Activated CD8-positive, alpha-beta memory T cell treated with anti-CD3 and anti-CD28 coated beads, Interleukin-2, amount 50 U/mL, for 1 hour (primary cell): ENCODE measurements around the gene NDUFA12.

Experiments used
- DNase-seq: peaks from one replicate; pipeline ENCODE4 v3.0.0-alpha.2; 2020; ENCODE audit errors: extremely low read depth

NDUFA12 gene

GRCh38 chr12:94980577-94980976 lies 22.9 kb downstream of the NDUFA12 start:
- DNase-seq = no peak

GRCh38 chr12:94979941-94980340 lies 23.6 kb downstream of the NDUFA12 start:
- no peak for DNase-seq

- no peak for DNase-seq
Measured at GRCh38 chr12:94977766-94978468, 25.6 kb downstream of the NDUFA12 start.

GRCh38 chr12:94973221-94973620 lies 30.3 kb downstream of the NDUFA12 start:
- DNase-seq = no peak

GRCh38 chr12:94972795-94973194 lies 30.7 kb downstream of the NDUFA12 start:
- DNase-seq = no peak

GRCh38 chr12:94971923-94972322 lies 31.6 kb downstream of the NDUFA12 start:
- no peak for DNase-seq

- DNase-seq = no peak
Measured at GRCh38 chr12:94970560-94970959, 32.9 kb downstream of the NDUFA12 start.

- DNase-seq = no peak
Measured at GRCh38 chr12:94969424-94969823, 34.1 kb downstream of the NDUFA12 start.

- no peak for DNase-seq
Measured at GRCh38 chr12:94965982-94966630, 37.4 kb downstream of the NDUFA12 start.

GRCh38 chr12:94963649-94964048 lies 39.8 kb downstream of the NDUFA12 start:
- no peak for DNase-seq

GRCh38 chr12:94962670-94963069 lies 40.8 kb downstream of the NDUFA12 start:
- no peak for DNase-seq

GRCh38 chr12:94961911-94962310 lies 41.6 kb downstream of the NDUFA12 start:
- no peak for DNase-seq

GRCh38 chr12:94961256-94961824 lies 42.2 kb downstream of the NDUFA12 start:
- DNase-seq = no peak

GRCh38 chr12:94957006-94957405 lies 46.5 kb downstream of the NDUFA12 start:
- no peak for DNase-seq

- DNase-seq = no peak
Measured at GRCh38 chr12:94954948-94955592, 48.4 kb downstream of the NDUFA12 start.

GRCh38 chr12:94954029-94954685 lies 49.3 kb downstream of the NDUFA12 start:
- DNase-seq = no peak

- DNase-seq = no peak
Measured at GRCh38 chr12:94952325-94952724, 51.2 kb downstream of the NDUFA12 start.

- no peak for DNase-seq
Measured at GRCh38 chr12:94951071-94951934, 52.2 kb downstream of the NDUFA12 start.

GRCh38 chr12:94948232-94948810 lies 55.2 kb downstream of the NDUFA12 start:
- no peak for DNase-seq

- DNase-seq = no peak
Measured at GRCh38 chr12:94942663-94943062, 60.8 kb downstream of the NDUFA12 start.

GRCh38 chr12:94941440-94941862 lies 62.0 kb downstream of the NDUFA12 start:
- DNase-seq = no peak
